ENCODE results near the gene OTUB1. TPM values are rescaled to one million over a fixed set of nuclear protein-coding genes. Genes with fewer than 3 reads are reported as not detected.
A peak's percentile ranks its signal among the peaks of the same experiment; 100 is the strongest.

OTUB1 gene
- total and polyA plus RNA-seq, 9 of the 15 experiments (the other 6 are each of a cell fraction or from before 2014, with no cell fraction given): 29.5 to 134 (median 66.1) TPM

DNA sequence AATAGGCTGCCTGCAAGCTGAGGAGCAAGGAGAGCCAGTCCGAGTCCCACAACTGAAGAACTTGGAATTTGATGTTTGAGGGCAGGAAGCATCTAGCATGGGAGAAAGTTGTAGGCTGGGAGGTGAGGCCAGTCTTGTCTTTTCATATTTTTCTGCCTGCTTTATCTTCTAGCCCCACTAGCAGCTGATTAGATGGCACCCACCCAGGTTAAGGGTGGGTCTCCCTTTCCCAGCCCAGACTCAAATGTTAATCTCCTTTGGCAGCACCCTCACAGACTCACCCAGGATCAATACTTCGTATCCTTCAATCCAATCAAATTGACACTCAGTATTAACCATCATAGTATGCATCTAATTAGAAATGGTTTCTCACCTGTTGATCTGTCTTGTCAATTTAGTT lies 16.8 kb upstream of the OTUB1 start:
- POLR2A ChIA-PET: interaction anchor here (0.7 kb wide), 1 partner anchor 48 kb away, joined by 3 read pairs; no protein-coding TSS in a partner anchor
- CTCF ChIA-PET (ENCODE audit: low intra/inter-chr PET ratio): no interaction called here
- Histone ChIP-seq H3K4me3 (no peak overlapping the region), H3K79me2 (ENCODE audit: control insufficient read depth, insufficient read depth, low read length) (peaks cover 2% of the 10 kb centered on the region), H3K9me1 (ENCODE audit: control insufficient read depth, insufficient read depth, low read length) (no peaks in the 10 kb centered on the region), H3K9ac (ENCODE audit: insufficient read depth in 1 of 2, low read depth in 2 of 2, low read length in 2 of 2) (no peak overlapping the region; a peak in 1 of 4 replicates), H3K27me3 (ENCODE audit: control insufficient read depth in 2 of 2, insufficient read depth in 2 of 2, low read length in 2 of 2) (no peaks in the 10 kb centered on the region), H3K9me3 (replicated peaks; ENCODE audit: control insufficient read depth, insufficient read depth, low read depth, low read length) (no peaks in the 10 kb centered on the region), H2AFZ (ENCODE audit: low read depth, low read length) (no peak overlapping the region), H3K36me3 (ENCODE audit: control insufficient read depth, insufficient read depth, low read length) (no peaks in the 10 kb centered on the region), H3K4me2 (ENCODE audit: insufficient read depth, low read length) (no peak overlapping the region), H4K20me1 (replicated peaks; ENCODE audit: control insufficient read depth, insufficient read depth, low read length) (no peaks in the 10 kb centered on the region), H3K27ac (ENCODE audit: extremely low read depth, low read depth, low read length) (no peak overlapping the region), H3K4me1 (replicated peaks in 1 of 2; ENCODE audit: control insufficient read depth in 2 of 2, insufficient read depth in 2 of 2, low read length in 2 of 2) (peaks cover 5 to 9% of the 10 kb centered on the region in 2 experiments)
- TF ChIP-seq ZNF232 (CRISPR knock-in tag; IDR thresholded peaks at IDR 0.05): no peak
- TF ChIP-seq, protein P1, sequence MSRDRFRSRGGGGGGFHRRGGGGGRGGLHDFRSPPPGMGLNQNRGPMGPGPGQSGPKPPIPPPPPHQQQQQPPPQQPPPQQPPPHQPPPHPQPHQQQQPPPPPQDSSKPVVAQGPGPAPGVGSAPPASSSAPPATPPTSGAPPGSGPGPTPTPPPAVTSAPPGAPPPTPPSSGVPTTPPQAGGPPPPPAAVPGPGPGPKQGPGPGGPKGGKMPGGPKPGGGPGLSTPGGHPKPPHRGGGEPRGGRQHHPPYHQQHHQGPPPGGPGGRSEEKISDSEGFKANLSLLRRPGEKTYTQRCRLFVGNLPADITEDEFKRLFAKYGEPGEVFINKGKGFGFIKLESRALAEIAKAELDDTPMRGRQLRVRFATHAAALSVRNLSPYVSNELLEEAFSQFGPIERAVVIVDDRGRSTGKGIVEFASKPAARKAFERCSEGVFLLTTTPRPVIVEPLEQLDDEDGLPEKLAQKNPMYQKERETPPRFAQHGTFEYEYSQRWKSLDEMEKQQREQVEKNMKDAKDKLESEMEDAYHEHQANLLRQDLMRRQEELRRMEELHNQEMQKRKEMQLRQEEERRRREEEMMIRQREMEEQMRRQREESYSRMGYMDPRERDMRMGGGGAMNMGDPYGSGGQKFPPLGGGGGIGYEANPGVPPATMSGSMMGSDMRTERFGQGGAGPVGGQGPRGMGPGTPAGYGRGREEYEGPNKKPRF (IDR thresholded peaks at IDR 0.05; ENCODE audit: low read depth, low read length): no peak
- BruUV-seq (replicated peaks): no TSS peak
- WGBS (ENCODE audit: insufficient coverage, low coverage, missing lambda C conversion rate): 52% methylated on average over 2 of the region's 2 CpGs
- DNase-seq (ENCODE audit: extremely low read depth in 1 of 4, low spot score in 3 of 4) (no peak), ATAC-seq (no peak), FAIRE-seq (no peak)
- intact Hi-C loops (cut with micrococcal nuclease): no loop called here
- in situ Hi-C loops (cut with MboI): no loop called here

DNA sequence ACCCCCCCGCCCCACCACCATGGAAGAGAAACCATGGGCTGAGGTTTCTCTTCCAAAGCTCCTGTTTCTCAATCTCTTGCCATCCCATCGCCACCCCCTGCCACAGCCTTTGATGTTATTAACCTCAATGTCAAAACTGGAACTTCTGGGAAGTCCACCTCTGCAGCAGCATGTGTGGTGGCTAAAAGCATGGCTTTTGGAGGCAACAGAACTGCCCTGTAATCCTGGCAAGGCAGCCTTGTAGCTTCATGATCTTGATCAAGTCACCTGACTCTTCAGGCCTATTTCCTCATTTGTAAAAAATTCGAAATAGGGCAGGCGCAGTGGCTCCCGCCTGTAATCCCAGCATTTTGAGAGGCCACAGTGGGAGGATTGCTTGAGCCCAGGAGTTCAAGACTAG lies 15.3 kb upstream of the OTUB1 start:
- CTCF ChIA-PET (ENCODE audit: low intra/inter-chr PET ratio): no interaction called here
- ATAC-seq (no peak), DNase-seq (ENCODE audit: extremely low read depth in 1 of 4, low spot score in 3 of 4) (peak in 1 of 4 experiments; percentile 34), FAIRE-seq (no peak)
- H3K9me1 ChIP-seq (ENCODE audit: control insufficient read depth, insufficient read depth, low read length): no peaks in the 10 kb centered on the region
- no peaks in the 10 kb centered on the region for H3K27me3 ChIP-seq (ENCODE audit: control insufficient read depth in 2 of 2, insufficient read depth in 2 of 2, low read length in 2 of 2)
- H3K9ac ChIP-seq (ENCODE audit: insufficient read depth in 1 of 2, low read depth in 2 of 2, low read length in 2 of 2): peak overlapping the region in 1 of 2 experiments; percentile 75; a peak in 1 of 4 replicates
- H3K4me3 ChIP-seq: no peak overlapping the region
- H3K36me3 ChIP-seq (ENCODE audit: control insufficient read depth, insufficient read depth, low read length): peaks cover 3% of the 10 kb centered on the region; the same call in 2 of the 3 replicates
- H3K79me2 ChIP-seq (ENCODE audit: control insufficient read depth, insufficient read depth, low read length): peaks cover 16% of the 10 kb centered on the region
- H2AFZ ChIP-seq (ENCODE audit: low read depth, low read length): peak overlapping the region; percentile 48; the same call in 1 of the 2 replicates
- H4K20me1 ChIP-seq (replicated peaks; ENCODE audit: control insufficient read depth, insufficient read depth, low read length): peaks cover 3% of the 10 kb centered on the region
- H3K4me2 ChIP-seq (ENCODE audit: insufficient read depth, low read length): no peak overlapping the region
- POLR2A ChIA-PET: interaction anchor here (0.9 kb wide), 2 partner anchors 18 to 131 kb away, joined by 4 read pairs; no protein-coding TSS in a partner anchor
- in situ Hi-C loops (cut with MboI) (no loop called here), intact Hi-C loops (cut with micrococcal nuclease) (no loop called here)
- H3K27ac ChIP-seq (ENCODE audit: extremely low read depth, low read depth, low read length): peak overlapping the region; percentile 29; the same call in 1 of the 3 replicates
- no peaks in the 10 kb centered on the region for H3K9me3 ChIP-seq (replicated peaks; ENCODE audit: control insufficient read depth, insufficient read depth, low read depth, low read length)
- 31% methylated on average over 4 of the region's 5 CpGs for WGBS (ENCODE audit: insufficient coverage, low coverage, missing lambda C conversion rate)
- peaks cover 7 to 13% of the 10 kb centered on the region in 2 experiments for H3K4me1 ChIP-seq (replicated peaks in 1 of 2; ENCODE audit: control insufficient read depth in 2 of 2, insufficient read depth in 2 of 2, low read length in 2 of 2)
- BruUV-seq (replicated peaks): no TSS peak
- TF ChIP-seq PHF21A (IDR thresholded peaks at IDR 0.05; ENCODE audit: borderline replicate concordance, low read depth) (no peak), ZNF766 (CRISPR knock-in tag; conservative IDR thresholded peaks at IDR 0.05) (0 out of 2 replicates have a peak, but pooled peaks have one; percentile 66), NRF1 (conservative IDR thresholded peaks at IDR 0.05 in 1 of 2, IDR thresholded peaks at IDR 0.05 in 1 of 2) (peak in 1 of 2 experiments; percentile 53; a peak in 2 of 4 replicates), ZNF174 (CRISPR knock-in tag; IDR thresholded peaks at IDR 0.05) (no peak), ELF1 (tag; IDR thresholded peaks at IDR 0.05) (peak; percentile 50; the same call in 1 of the 2 replicates), ATF7 (IDR thresholded peaks at IDR 0.05) (0 out of 2 replicates have a peak, but pooled peaks have one; percentile 10)
- TF ChIP-seq, protein P2, sequence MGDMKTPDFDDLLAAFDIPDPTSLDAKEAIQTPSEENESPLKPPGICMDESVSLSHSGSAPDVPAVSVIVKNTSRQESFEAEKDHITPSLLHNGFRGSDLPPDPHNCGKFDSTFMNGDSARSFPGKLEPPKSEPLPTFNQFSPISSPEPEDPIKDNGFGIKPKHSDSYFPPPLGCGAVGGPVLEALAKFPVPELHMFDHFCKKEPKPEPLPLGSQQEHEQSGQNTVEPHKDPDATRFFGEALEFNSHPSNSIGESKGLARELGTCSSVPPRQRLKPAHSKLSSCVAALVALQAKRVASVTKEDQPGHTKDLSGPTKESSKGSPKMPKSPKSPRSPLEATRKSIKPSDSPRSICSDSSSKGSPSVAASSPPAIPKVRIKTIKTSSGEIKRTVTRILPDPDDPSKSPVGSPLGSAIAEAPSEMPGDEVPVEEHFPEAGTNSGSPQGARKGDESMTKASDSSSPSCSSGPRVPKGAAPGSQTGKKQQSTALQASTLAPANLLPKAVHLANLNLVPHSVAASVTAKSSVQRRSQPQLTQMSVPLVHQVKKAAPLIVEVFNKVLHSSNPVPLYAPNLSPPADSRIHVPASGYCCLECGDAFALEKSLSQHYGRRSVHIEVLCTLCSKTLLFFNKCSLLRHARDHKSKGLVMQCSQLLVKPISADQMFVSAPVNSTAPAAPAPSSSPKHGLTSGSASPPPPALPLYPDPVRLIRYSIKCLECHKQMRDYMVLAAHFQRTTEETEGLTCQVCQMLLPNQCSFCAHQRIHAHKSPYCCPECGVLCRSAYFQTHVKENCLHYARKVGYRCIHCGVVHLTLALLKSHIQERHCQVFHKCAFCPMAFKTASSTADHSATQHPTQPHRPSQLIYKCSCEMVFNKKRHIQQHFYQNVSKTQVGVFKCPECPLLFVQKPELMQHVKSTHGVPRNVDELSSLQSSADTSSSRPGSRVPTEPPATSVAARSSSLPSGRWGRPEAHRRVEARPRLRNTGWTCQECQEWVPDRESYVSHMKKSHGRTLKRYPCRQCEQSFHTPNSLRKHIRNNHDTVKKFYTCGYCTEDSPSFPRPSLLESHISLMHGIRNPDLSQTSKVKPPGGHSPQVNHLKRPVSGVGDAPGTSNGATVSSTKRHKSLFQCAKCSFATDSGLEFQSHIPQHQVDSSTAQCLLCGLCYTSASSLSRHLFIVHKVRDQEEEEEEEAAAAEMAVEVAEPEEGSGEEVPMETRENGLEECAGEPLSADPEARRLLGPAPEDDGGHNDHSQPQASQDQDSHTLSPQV (IDR thresholded peaks at IDR 0.05): 0 out of 2 replicates have a peak, but pooled peaks have one; percentile 38

Data from K562 (cell line).